Stimulated activated CD4-positive, alpha-beta T cell treated with anti-CD3 and anti-CD28 coated beads, Interleukin-12 subunit alpha, Interleukin-12 subunit beta, amount 100 ng/mL, for 24 hours (primary cell): ENCODE data around the gene LDHD.

ENCODE experiments used
- DNase-seq, 2 experiments: peaks; one replicate each; pipeline ENCODE4 v3.0.0-alpha.2; 2020; ENCODE audit warnings: low read depth in 2 of 2

LDHD gene

DNA sequence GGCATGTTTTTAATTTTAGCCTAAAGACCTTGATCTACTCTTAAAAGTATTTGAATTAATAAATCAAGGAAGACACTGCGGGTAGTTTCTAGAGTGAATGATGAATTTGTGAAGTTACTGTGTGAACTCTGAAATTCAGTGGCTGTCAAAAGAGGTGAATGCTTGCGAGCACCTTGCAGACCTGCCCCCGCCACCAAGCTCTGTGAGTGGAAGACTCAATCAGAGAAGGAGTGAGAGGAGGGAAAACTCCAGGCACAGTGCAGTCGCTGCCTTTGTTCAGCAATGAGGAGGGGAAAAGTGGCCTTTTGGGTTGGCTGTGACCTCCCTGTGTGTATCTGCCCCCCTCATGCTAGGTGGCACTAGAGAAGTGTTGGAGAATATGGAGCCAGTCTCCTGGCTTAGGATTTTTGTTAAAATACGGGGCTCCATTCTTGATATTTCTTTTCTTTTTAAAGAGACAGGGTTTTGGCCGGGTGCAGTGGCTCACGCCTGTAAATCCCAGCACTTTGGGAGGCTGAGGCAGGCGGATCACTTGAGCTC lies 53.0 kb downstream of the LDHD start:
- no peak for DNase-seq

DNA sequence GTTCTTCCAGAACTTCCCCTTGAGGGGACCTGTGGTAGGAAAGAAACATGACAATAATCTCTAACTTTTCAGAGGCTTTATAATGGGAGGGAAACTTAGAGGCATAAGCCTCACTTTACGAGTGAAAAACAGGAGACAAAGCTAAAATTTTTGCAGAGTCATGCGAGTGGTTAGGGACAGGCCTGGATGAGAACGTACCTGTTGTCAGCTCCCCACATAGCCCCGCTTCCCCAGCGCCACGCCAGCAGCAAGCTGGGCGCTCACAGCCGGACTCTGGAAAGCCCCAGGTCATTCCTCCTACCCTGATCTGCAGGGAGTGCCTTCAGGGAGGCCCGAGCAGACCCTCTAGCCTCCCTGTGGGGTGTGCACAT lies 53.6 kb downstream of the LDHD start:
- DNase-seq: no peak

DNA sequence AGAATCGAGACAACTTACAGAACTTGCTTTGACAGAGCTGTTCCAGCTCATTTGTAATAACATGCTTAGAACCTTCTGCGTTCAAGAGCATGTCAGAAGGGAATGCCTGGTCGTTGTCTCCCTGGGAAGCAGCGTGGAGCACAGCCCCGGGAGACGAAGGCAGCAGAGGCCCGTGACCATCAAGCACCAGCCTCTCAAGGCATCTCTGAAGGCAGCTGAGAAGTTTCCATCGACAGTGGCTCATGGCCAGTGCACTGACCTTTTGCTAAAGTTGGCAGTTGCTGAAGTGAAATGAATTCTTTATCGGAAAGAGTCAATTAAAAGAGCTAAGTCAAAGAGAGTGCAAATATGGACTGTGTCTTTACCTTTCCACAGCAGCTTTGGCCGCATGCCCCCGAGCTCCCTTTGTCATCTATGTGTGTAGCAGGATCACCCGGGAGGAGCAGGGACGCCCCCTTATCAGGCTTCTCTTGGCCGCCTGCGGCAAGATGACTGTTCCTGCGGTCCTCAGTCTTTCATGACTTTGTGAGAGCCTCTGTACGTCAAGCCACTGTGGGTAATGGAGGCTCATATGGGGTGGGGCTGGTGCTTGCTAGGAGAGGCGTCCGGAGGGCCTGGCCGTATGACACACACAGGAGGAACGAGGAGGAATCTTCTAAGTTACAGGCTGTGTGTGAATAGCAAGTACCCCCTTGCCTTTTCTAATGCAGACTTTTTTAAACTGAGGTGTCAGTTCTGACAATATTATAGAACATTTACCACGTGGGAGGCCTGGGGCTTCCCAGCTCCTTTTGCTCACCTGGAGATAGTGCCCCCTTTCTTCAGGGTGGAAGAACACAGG lies 54.2 kb downstream of the LDHD start:
- no peak for DNase-seq
